ENCODE results near the gene PCAT6. TPM values are rescaled to one million over a fixed set of nuclear protein-coding genes. Genes with fewer than 3 reads are reported as not detected.

Gene PCAT6
- total and polyA plus RNA-seq, 4 experiments from 2014 or later: 1.0 TPM; not detected in 3

GRCh38 chr1:202858331-202858730 lies 47.6 kb downstream of the PCAT6 start:
- Mint-ChIP-seq H3K4me1 (peaks cover 6 to 23% (median 10%) of the 10 kb centered on the region in 4 donors), H3K9me3 (no peaks in the 10 kb centered on the region), H3K4me3 (no peak overlapping the region), H3K36me3 (no peaks in the 10 kb centered on the region), H3K27ac (no peak overlapping the region), H3K27me3 (peaks cover 28 to 33% of the 10 kb centered on the region in 2 donors)
- H3K27me3 ChIP-seq (ENCODE audit: insufficient read depth, low read length): peaks cover 21% of the 10 kb centered on the region
- intact Hi-C loops (cut with micrococcal nuclease): no loop called here
- ChIA-PET CTCF (ENCODE audit: partially characterized antibody) (no interaction called here), POLR2A (ENCODE audit: partially characterized antibody) (no interaction called here)
- H3K4me3 ChIP-seq (ENCODE audit: low read length in 2 of 2): no peak overlapping the region
- no peaks in the 10 kb centered on the region for H3K36me3 ChIP-seq (ENCODE audit: insufficient read depth, low read length)
- H3K4me1 ChIP-seq (ENCODE audit: insufficient read depth, low read length): peaks cover 15% of the 10 kb centered on the region
- no peak overlapping the region for H3K27ac ChIP-seq (ENCODE audit: low read depth, low read length)
- no peaks in the 10 kb centered on the region for H3K9me3 ChIP-seq (ENCODE audit: control insufficient read depth in 1 of 2, low read length in 2 of 2)
- no peak for DNase-seq

- ChIA-PET POLR2A (ENCODE audit: partially characterized antibody) (no interaction called here), CTCF (ENCODE audit: partially characterized antibody) (no interaction called here)
- H3K36me3 ChIP-seq (ENCODE audit: insufficient read depth, low read length): no peaks in the 10 kb centered on the region
- no peak overlapping the region for H3K27ac Mint-ChIP-seq
- no peak overlapping the region for H3K27ac ChIP-seq (ENCODE audit: low read depth, low read length)
- peaks cover 30 to 35% of the 10 kb centered on the region in 2 donors for H3K27me3 Mint-ChIP-seq
- H3K4me3 Mint-ChIP-seq: no peak overlapping the region
- peaks cover 21% of the 10 kb centered on the region for H3K27me3 ChIP-seq (ENCODE audit: insufficient read depth, low read length)
- H3K9me3 Mint-ChIP-seq: no peaks in the 10 kb centered on the region
- H3K4me1 ChIP-seq (ENCODE audit: insufficient read depth, low read length): peaks cover 15% of the 10 kb centered on the region
- H3K4me3 ChIP-seq (ENCODE audit: low read length in 2 of 2): no peak overlapping the region
- H3K4me1 Mint-ChIP-seq: peaks cover 6 to 23% (median 10%) of the 10 kb centered on the region in 4 donors
- DNase-seq: no peak
- intact Hi-C loops (cut with micrococcal nuclease): no loop called here
- H3K9me3 ChIP-seq (ENCODE audit: control insufficient read depth in 1 of 2, low read length in 2 of 2): no peaks in the 10 kb centered on the region
- H3K36me3 Mint-ChIP-seq: no peaks in the 10 kb centered on the region
These were observed 48.1 kb downstream of the PCAT6 start for GRCh38 chr1:202858789-202859414.

- H3K4me1 ChIP-seq (ENCODE audit: insufficient read depth, low read length): peaks cover 15% of the 10 kb centered on the region
- POLR2A ChIA-PET (ENCODE audit: partially characterized antibody): no interaction called here
- H3K27me3 ChIP-seq (ENCODE audit: insufficient read depth, low read length): peaks cover 21% of the 10 kb centered on the region
- Mint-ChIP-seq H3K27me3 (peaks cover 40 to 45% of the 10 kb centered on the region in 2 donors), H3K4me1 (peaks cover 6 to 23% (median 10%) of the 10 kb centered on the region in 4 donors), H3K36me3 (no peaks in the 10 kb centered on the region), H3K4me3 (peak overlapping the region; percentile 73 to 87 (median 82)), H3K27ac (peak overlapping the region in 1 of 7 donors; percentile 42), H3K9me3 (no peaks in the 10 kb centered on the region)
- DNase-seq: peak in 3 of 5 donors; percentile 6 to 14 (median 13)
- intact Hi-C loops (cut with micrococcal nuclease): no loop called here
- no peaks in the 10 kb centered on the region for H3K36me3 ChIP-seq (ENCODE audit: insufficient read depth, low read length)
- H3K27ac ChIP-seq (ENCODE audit: low read depth, low read length): no peak overlapping the region
- H3K4me3 ChIP-seq (ENCODE audit: low read length in 2 of 2): peak overlapping the region; percentile 42 to 75
- H3K9me3 ChIP-seq (ENCODE audit: control insufficient read depth in 1 of 2, low read length in 2 of 2): no peaks in the 10 kb centered on the region
- CTCF ChIA-PET (ENCODE audit: partially characterized antibody): no interaction called here
These were observed 50.1 kb downstream of the PCAT6 start for GRCh38 chr1:202860744-202861419.

Other genes with a start within 250 kb of the PCAT6 start
- not detected for gene SYT2, start 100.5 kb upstream of the PCAT6 start, total RNA-seq
- gene SYT2, start 100.5 kb upstream of the PCAT6 start, polyA plus RNA-seq: under 1 TPM in 1 of 2 donors, not detected in 1; 0.03 TPM
- 10 to 100 TPM; 60.7 to 64.6 TPM for gene KDM5B, start 2.5 kb upstream of the PCAT6 start, total RNA-seq
- gene KDM5B, start 2.5 kb upstream of the PCAT6 start, polyA plus RNA-seq: 10 to 100 TPM in 1 of 2 donors, 1 to 10 TPM in 1; 6.5 to 18.0 TPM
- gene RABIF, start 78.2 kb downstream of the PCAT6 start, total RNA-seq: 10 to 100 TPM; 17.3 to 18.7 TPM
- 10 to 100 TPM; 24.2 to 25.0 TPM for gene RABIF, start 78.2 kb downstream of the PCAT6 start, polyA plus RNA-seq
- gene KLHL12, start 116.3 kb downstream of the PCAT6 start, total RNA-seq: 10 to 100 TPM; 24.2 to 27.1 TPM
- 10 to 100 TPM; 24.5 to 27.1 TPM for gene KLHL12, start 116.3 kb downstream of the PCAT6 start, polyA plus RNA-seq
- 10 to 100 TPM; 52.6 to 58.3 TPM for gene ADIPOR1, start 147.4 kb downstream of the PCAT6 start, total RNA-seq
- 100 to 1,000 TPM in 1 of 2 donors, 10 to 100 TPM in 1; 98.2 to 164 TPM for gene ADIPOR1, start 147.4 kb downstream of the PCAT6 start, polyA plus RNA-seq
- 10 to 100 TPM; 48.6 to 51.8 TPM for gene CYB5R1, start 156.3 kb downstream of the PCAT6 start, total RNA-seq
- gene CYB5R1, start 156.3 kb downstream of the PCAT6 start, polyA plus RNA-seq: 10 to 100 TPM; 52.0 to 81.9 TPM
- 10 to 100 TPM; 69.3 to 70.3 TPM for gene TMEM183A, start 196.4 kb downstream of the PCAT6 start, total RNA-seq
- 10 to 100 TPM; 53.9 to 71.2 TPM for gene TMEM183A, start 196.4 kb downstream of the PCAT6 start, polyA plus RNA-seq
- 1 to 10 TPM; 1.4 to 1.5 TPM for gene PPFIA4, start 215.5 kb downstream of the PCAT6 start, total RNA-seq
- gene PPFIA4, start 215.5 kb downstream of the PCAT6 start, polyA plus RNA-seq: not detected

Data from CD4-positive, alpha-beta memory T cell (primary cell).